Ovary (tissue), 9 donors: ENCODE measurements around the gene SOCS2. TPM values are rescaled to one million over a fixed set of nuclear protein-coding genes. Genes with fewer than 3 reads are reported as not detected.

ENCODE experiments used
- DNase-seq, 5 donors: peaks; one replicate each; pipeline ENCODE4 v3.0.0-alpha.2; 2019 to 2020
- H3K27ac ChIP-seq, 2 donors: fragments of 200-600 bp; one replicate each; pipeline versions ENCODE4 v1.5.1 to v1.8.0; 2019 to 2022
- H3K27me3 ChIP-seq: fragments of 200-600 bp; one replicate; pipeline ENCODE4 v1.8.0; 2022
- H3K36me3 ChIP-seq: fragments of 200-600 bp; sonication (generic); one replicate; pipeline ENCODE4 v1.5.1; 2019
- H3K4me1 ChIP-seq: one replicate; pipeline ENCODE4 v1.8.1; 2013; ENCODE audit warnings: mild to moderate bottlenecking, moderate library complexity; ENCODE audit not compliant: insufficient read depth
- H3K4me3 ChIP-seq: fragments of 200-600 bp; sonication (generic); one replicate; pipeline ENCODE4 v1.5.1; 2017
- H3K9me3 ChIP-seq, 2 donors: fragments of 200-600 bp in 1 of 2; sonication (generic) in 1 of 2; one replicate each; pipeline versions ENCODE4 v1.5.1 to v1.8.1; 2013 to 2019; ENCODE audit warnings: mild to moderate bottlenecking in 1 of 2, moderate library complexity in 1 of 2
- EP300 ChIP-seq: sonication (generic); formaldehyde crosslinking; IDR thresholded peaks from one replicate; pipeline ENCODE4 v1.6.1; 2017; ENCODE audit warnings: antibody characterized with exemption
- POLR2A ChIP-seq: fragments of 450-650 bp; IDR thresholded peaks from one replicate; pipeline ENCODE4 v1.6.1; 2017; ENCODE audit warnings: antibody characterized with exemption, mild to moderate bottlenecking, moderate library complexity
- WGBS, 3 donors: extraction: QIAGEN DNeasy Blood & Tissue Kit in 1 of 3; methylation state at CpG; one replicate each; pipeline versions ENCODE4 v1.1.5 to v1.1.7; 2013 to 2017; 5-methylcytosine and 5-hydroxymethylcytosine counted together
- intact Hi-C, 4 donors: fragments of 100-400 bp; cut with DNase I; formaldehyde crosslinking; loops; one replicate each; pipeline versions ENCODE4 v1.11.0 to v1.15.1; 2022 to 2023
- polyA plus RNA-seq, 2 donors: library from polyadenylated mRNA; stranded (reverse); fragments of 200-250 nt in 1 of 2; fragments of 350-450 nt in 1 of 2; fragmentation: Illumina TruSeq in 1 of 2; extraction: RNeasy Lipid Tissue Mini Kit (QIAGEN cat#74804) in 1 of 2; gene quantifications; one replicate each; pipeline ENCODE4 v1.2.3, GENCODE V29; 2013 to 2014
- total RNA-seq, 7 donors: library from RNA; depleted of rRNA in 2 of 7; stranded (reverse); fragments of >200 nt in 2 of 7; fragmentation: NEBNext Ultra II Directional in 3 of 7; extraction: Animal tissue kit (Norgen Biotek cat#: 25700) in 3 of 7; gene quantifications; one replicate each; pipeline versions ENCODE4 v1.1.0 to v1.2.4, GENCODE V29; 2016 to 2023
- TF ChIP-seq, protein P1 (sequence below), 3 donors: fragments of 450-650 bp in 2 of 3; fragments of 200-600 bp in 1 of 3; IDR thresholded peaks; one replicate each; pipeline versions ENCODE4 v1.5.1 to v1.8.0; 2016 to 2022; ENCODE audit warnings: antibody characterized with exemption in 3 of 3, mild to moderate bottlenecking in 1 of 3
- donor health status: DM: no; HTN: no; CAD: no; lungs with moderate emphysema.
- donor health status: DM: no; HTN: no; CAD: no.
- donor health status: Bipolar disorder and iron deficiency.
- donor health status: DM: yes; HTN: yes; CAD: no.
- donor health status: DM: no; HTN: no; CAD: no.
- donor health status: DM: yes; HTN: yes; CAD: no.

SOCS2 gene
- total and polyA plus RNA-seq, 9 donors, result 10.0 to 67.9 (median 21.0) TPM

DNA sequence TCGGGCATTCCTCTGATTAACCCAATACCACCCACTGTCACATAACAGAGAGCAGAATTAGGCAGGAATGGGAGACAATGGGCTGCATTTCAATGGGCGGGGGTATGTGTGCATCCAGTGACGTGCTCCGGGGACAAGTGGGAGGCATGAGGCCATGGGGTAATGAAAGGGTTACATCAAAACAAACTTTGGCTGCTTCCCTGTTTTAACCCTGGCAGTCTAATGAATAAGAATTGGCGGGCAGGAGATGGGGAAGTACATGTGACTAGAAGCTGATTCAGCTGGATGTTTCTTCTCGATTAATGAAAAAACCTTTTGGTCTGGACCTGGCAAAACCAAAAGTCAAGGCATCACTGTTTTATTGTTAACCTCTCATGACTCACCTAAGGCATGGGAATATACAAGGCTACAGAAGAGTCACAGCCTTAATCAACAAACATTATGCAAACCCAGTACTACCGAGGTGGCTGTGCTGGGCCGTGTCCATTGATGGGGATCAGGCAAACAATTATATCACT, 44.2 kb downstream of the SOCS2 start:
- intact Hi-C loops, result no loop called here
- WGBS, 3 donors, result 77 to 79% (median 77%) methylated on average over 8 of the region's 8 CpGs
- DNase-seq, result no peak

DNA sequence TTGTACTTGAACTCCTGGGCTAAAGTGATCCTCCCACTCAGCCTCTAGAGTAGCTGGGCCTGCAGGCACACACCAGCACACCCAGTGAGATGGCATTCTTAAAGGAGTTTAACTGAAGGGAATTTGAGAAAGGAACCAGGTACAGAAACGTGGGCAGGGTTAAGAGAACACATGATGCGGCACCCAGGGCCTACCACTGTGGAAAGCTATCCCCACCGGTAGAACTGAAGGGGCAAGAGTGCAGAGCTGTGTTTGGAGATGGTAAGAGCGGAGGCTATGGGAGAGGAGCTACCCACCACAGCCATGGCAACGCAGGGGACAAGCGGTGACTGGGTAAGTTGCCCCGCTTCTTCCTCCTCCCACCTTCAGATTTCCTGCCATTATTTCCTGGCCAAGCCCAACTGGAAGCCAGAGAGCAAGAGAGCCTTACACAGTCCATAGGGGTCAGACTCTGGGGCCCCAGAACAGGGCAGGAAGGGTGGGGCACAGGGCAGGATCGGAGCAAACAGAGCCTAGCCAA, 46.5 kb downstream of the SOCS2 start:
- WGBS, 3 donors, result 90 to 93% (median 93%) methylated on average over 8 of the region's 8 CpGs
- TF ChIP-seq EP300, result no peak
- TF ChIP-seq POLR2A, result no peak
- TF ChIP-seq, protein P1, sequence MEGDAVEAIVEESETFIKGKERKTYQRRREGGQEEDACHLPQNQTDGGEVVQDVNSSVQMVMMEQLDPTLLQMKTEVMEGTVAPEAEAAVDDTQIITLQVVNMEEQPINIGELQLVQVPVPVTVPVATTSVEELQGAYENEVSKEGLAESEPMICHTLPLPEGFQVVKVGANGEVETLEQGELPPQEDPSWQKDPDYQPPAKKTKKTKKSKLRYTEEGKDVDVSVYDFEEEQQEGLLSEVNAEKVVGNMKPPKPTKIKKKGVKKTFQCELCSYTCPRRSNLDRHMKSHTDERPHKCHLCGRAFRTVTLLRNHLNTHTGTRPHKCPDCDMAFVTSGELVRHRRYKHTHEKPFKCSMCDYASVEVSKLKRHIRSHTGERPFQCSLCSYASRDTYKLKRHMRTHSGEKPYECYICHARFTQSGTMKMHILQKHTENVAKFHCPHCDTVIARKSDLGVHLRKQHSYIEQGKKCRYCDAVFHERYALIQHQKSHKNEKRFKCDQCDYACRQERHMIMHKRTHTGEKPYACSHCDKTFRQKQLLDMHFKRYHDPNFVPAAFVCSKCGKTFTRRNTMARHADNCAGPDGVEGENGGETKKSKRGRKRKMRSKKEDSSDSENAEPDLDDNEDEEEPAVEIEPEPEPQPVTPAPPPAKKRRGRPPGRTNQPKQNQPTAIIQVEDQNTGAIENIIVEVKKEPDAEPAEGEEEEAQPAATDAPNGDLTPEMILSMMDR (IDR thresholded peaks at IDR 0.05), result no peak
- Histone ChIP-seq H3K27me3 (no peaks in the 10 kb centered on the region), H3K36me3 (no peaks in the 10 kb centered on the region), H3K9me3 (no peaks in the 10 kb centered on the region), H3K27ac (no peak overlapping the region), H3K4me1 (no peaks in the 10 kb centered on the region), H3K4me3 (no peak overlapping the region)
- DNase-seq, result no peak
- intact Hi-C loops, result no loop called here

More for the DNA sequence above, 44.2 kb downstream of the SOCS2 start:
- H3K27ac ChIP-seq, result no peak overlapping the region
- no peaks in the 10 kb centered on the region for H3K27me3 ChIP-seq
- H3K9me3 ChIP-seq, result no peaks in the 10 kb centered on the region
- TF ChIP-seq, protein P1 (IDR thresholded peaks at IDR 0.05), result no peak
- TF ChIP-seq POLR2A (no peak), EP300 (no peak)
- H3K4me3 ChIP-seq, result no peak overlapping the region
- H3K36me3 ChIP-seq, result no peaks in the 10 kb centered on the region
- no peaks in the 10 kb centered on the region for H3K4me1 ChIP-seq

DNA sequence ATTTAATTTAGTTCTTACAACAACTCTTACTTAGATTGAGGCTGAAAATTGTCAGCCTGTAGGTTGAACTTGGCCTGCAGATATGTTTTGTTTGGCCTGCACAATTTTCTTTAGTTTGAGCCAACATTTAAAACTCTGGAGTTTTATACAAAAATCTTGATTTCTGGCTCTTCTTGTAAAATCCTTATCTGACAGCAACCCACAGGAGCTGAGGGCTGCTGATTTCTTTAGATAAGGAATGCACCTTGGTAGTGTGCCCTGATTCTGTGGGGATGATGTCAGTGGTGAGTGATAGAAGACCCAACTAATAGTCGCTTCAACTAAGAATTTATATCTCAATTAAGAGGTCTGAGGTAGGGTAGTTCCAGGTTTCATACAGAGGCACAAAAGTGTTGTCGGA, 49.5 kb downstream of the SOCS2 start:
- no peak overlapping the region for H3K27ac ChIP-seq
- intact Hi-C loops, result no loop called here
- no peak overlapping the region for H3K4me3 ChIP-seq
- DNase-seq, result no peak
- WGBS, 3 donors, result 73 to 92% (median 86%) methylated on average over 2 of the region's 2 CpGs
- no peaks in the 10 kb centered on the region for H3K4me1 ChIP-seq
- TF ChIP-seq POLR2A (no peak), EP300 (no peak)
- TF ChIP-seq, protein P1 (IDR thresholded peaks at IDR 0.05), result no peak
- no peaks in the 10 kb centered on the region for H3K9me3 ChIP-seq
- H3K36me3 ChIP-seq, result no peaks in the 10 kb centered on the region
- no peaks in the 10 kb centered on the region for H3K27me3 ChIP-seq

DNA sequence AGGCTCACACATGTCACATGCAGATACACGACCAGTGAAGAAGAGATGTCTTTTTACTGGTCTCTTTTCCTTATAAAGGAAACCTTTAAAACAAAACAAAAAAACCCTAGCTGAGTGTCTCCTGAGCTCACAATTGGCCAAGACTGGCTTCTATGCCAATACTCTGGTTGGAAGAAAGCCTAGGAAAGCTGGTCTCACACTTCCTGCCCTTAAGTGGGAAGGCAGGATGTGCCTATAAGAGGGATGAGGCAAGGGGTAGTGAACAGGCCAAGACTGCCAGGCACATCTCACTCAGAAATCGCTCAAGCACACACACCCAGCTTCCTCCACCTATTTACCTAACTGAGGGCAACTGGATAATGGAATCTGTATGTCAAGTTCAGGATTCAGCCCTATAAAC, 50.0 kb downstream of the SOCS2 start:
- TF ChIP-seq, protein P1 (IDR thresholded peaks at IDR 0.05), result no peak
- TF ChIP-seq EP300 (no peak), POLR2A (no peak)
- no peaks in the 10 kb centered on the region for H3K36me3 ChIP-seq
- intact Hi-C loops, result no loop called here
- no peaks in the 10 kb centered on the region for H3K4me1 ChIP-seq
- H3K27me3 ChIP-seq, result no peaks in the 10 kb centered on the region
- WGBS, 3 donors, result 59 to 76% (median 70%) methylated on average over 2 of the region's 2 CpGs
- no peak overlapping the region for H3K27ac ChIP-seq
- H3K4me3 ChIP-seq, result no peak overlapping the region
- H3K9me3 ChIP-seq, result no peaks in the 10 kb centered on the region
- DNase-seq, result no peak
